ENCODE data around the gene RUNDC3A. TPM values are rescaled to one million over a fixed set of nuclear protein-coding genes. Genes with fewer than 3 reads are reported as not detected.

The RUNDC3A gene
- total and polyA plus RNA-seq, 2 of the 8 experiments (the other 6 are each of a cell fraction or from before 2014, with no cell fraction given), result 6.4 to 13.8 TPM

DNA sequence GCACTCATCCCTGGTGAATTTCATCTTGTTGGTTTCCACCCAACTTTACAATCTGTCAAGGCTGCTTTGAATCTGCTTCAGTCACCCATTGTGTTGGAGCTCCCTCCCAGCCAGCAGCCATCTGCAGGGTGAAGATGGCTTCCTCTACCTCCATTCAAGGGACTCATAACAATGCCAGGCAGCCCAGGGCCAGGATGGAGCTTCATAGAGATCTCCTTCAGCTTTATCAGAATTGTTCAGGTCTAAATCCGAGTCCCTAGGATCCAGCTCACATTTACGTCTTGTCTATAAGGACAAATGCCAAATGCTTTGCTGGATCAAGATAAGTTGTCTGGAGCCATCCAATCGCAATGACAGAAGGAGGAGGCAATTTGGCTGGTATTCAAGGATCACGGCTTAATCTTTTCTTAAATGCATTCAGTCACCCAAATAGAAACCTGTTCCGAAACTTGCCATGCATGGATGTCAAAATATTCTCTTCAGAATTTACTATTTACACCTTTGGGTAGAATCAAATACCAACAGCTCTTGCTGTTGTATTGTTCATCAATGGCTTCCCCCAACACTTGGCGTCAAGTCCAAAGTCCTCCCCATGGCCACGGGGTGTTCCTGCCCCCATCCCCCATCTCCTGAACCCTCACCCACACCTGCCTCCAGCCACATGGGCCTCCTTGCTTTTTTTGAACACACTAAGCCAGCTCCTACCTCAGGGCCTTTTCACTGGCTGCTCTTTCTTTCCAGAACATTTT, 59.0 kb downstream of the RUNDC3A start:
- CTCF ChIA-PET (ENCODE audit: partially characterized antibody), result interaction anchor here (1.2 to 13.8 kb wide), 7 partner anchors 8 to 156 kb away, joined by 3 to 177 read pairs (median 8); partner anchors contain the start of gene FAM171A2
- H4K5ac ChIP-seq (ENCODE audit: insufficient read length, low read depth, low read length), result no peak overlapping the region
- H2BK20ac ChIP-seq (ENCODE audit: low read length), result no peak overlapping the region
- no peaks in the 10 kb centered on the region for H3K9me3 ChIP-seq (ENCODE audit: insufficient read depth in 2 of 2, low read depth in 1 of 2, low read length in 1 of 2)
- H2AK5ac ChIP-seq (ENCODE audit: low read depth, low read length), result no peak overlapping the region
- POLR2A ChIA-PET (ENCODE audit: partially characterized antibody), result interaction anchor here (1.3 kb wide), 1 partner anchor 191 kb away, joined by 3 read pairs; no protein-coding TSS in a partner anchor
- no peak overlapping the region for H3K14ac ChIP-seq (ENCODE audit: insufficient read length)
- H3K4ac ChIP-seq (replicated peaks; ENCODE audit: insufficient read length, low read depth, low read length), result no peak overlapping the region
- no peaks in the 10 kb centered on the region for H3K79me2 ChIP-seq (ENCODE audit: control insufficient read depth in 1 of 2, insufficient read depth in 2 of 2, low read length in 2 of 2)
- H3K18ac ChIP-seq (ENCODE audit: extremely low read depth, low read length), result no peak overlapping the region
- peaks cover 2% of the 10 kb centered on the region; the same call in 1 of the 2 replicates for H3K23me2 ChIP-seq (ENCODE audit: low read depth, low read length)
- H2BK15ac ChIP-seq (ENCODE audit: low read length), result no peak overlapping the region
- no peak overlapping the region for H3K9ac ChIP-seq (replicated peaks in 1 of 4; ENCODE audit: extremely low read depth in 1 of 4, low read depth in 3 of 4, low read length in 3 of 4)
- no peak overlapping the region for H3K27ac ChIP-seq (ENCODE audit: low read depth, low read length)
- DNase-seq (ENCODE audit: low read depth in 1 of 2, low spot score in 2 of 2) (no peak), FAIRE-seq (no peak)
- H2BK12ac ChIP-seq (ENCODE audit: low read depth, low read length), result no peak overlapping the region
- no peak overlapping the region for H2BK120ac ChIP-seq (replicated peaks; ENCODE audit: low read depth, low read length)
- no peaks in the 10 kb centered on the region for H4K20me1 ChIP-seq (replicated peaks in 1 of 2; ENCODE audit: control insufficient read depth in 1 of 2, insufficient read depth in 2 of 2, low read length in 2 of 2)
- H3K4me3 ChIP-seq (ENCODE audit: extremely low read depth in 1 of 4, insufficient read depth in 2 of 4, low read depth in 3 of 4, low read length in 4 of 4), result no peak overlapping the region
- H3K4me1 ChIP-seq (replicated peaks in 1 of 4; ENCODE audit: control insufficient read depth in 3 of 4, insufficient read depth in 4 of 4, low read length in 3 of 4), result peaks cover 0 to 4% (median under 1%) of the 10 kb centered on the region in 4 experiments; a peak in 3 of 7 replicates
- no peak overlapping the region for H3K4me2 ChIP-seq (ENCODE audit: insufficient read depth in 1 of 2, low read depth in 2 of 2, low read length in 2 of 2)
- H2BK5ac ChIP-seq (ENCODE audit: low read depth, low read length), result no peak overlapping the region
- no peak overlapping the region for H2AFZ ChIP-seq (ENCODE audit: low read length)
- no peak overlapping the region for H3K23ac ChIP-seq (ENCODE audit: insufficient read length)
- H3K79me1 ChIP-seq (ENCODE audit: low read depth, low read length), result no peaks in the 10 kb centered on the region
- WGBS, 2 experiments (ENCODE audit: extremely low coverage in 1 of 2, insufficient coverage in 1 of 2, insufficient read length in 1 of 2, insufficient replicate concordance in 2 of 2, low coverage in 1 of 2, low lambda C conversion rate in 2 of 2, missing lambda C conversion rate in 1 of 2), result 91% methylated on average over 7 of the region's 7 CpGs; no CpG with 5 or more reads in 1 of the 2 experiments
- H4K91ac ChIP-seq (replicated peaks; ENCODE audit: insufficient read length, low read length), result no peak overlapping the region
- H3K36me3 ChIP-seq (ENCODE audit: control insufficient read depth in 2 of 4, insufficient read depth in 4 of 4, low read length in 3 of 4), result no peaks in the 10 kb centered on the region
- no peak overlapping the region; the same call in 1 of the 2 replicates for H4K8ac ChIP-seq (ENCODE audit: extremely low read depth, insufficient read depth, low read length)
- no peak overlapping the region for H3K56ac ChIP-seq (replicated peaks; ENCODE audit: insufficient read length, low read depth, low read length)
- H3K27me3 ChIP-seq (replicated peaks in 1 of 4; ENCODE audit: control insufficient read depth in 3 of 4, extremely low read depth in 1 of 4, insufficient read depth in 3 of 4, low read length in 3 of 4), result no peaks in the 10 kb centered on the region
- no peak for TF ChIP-seq ASH2L (IDR thresholded peaks at IDR 0.05; ENCODE audit: low read length)
- no peak for TF ChIP-seq MAFK (IDR thresholded peaks at IDR 0.05; ENCODE audit: low read depth, low read length)
- TF ChIP-seq BCL11A (IDR thresholded peaks at IDR 0.05; ENCODE audit: low read depth in 2 of 2, low read length in 2 of 2), result no peak
- no peak for TF ChIP-seq BACH1 (IDR thresholded peaks at IDR 0.05; ENCODE audit: low read length)
- TF ChIP-seq TAF1 (IDR thresholded peaks at IDR 0.05; ENCODE audit: low read depth, low read length), result no peak
- TF ChIP-seq CHD2 (IDR thresholded peaks at IDR 0.05; ENCODE audit: low read length), result no peak
- TF ChIP-seq POLR2AphosphoS5 (IDR thresholded peaks at IDR 0.05; ENCODE audit: low read depth, low read length), result no peak
- no peak for TF ChIP-seq TBP (IDR thresholded peaks at IDR 0.05; ENCODE audit: low read depth, low read length)
- TF ChIP-seq ZNF274 (IDR thresholded peaks at IDR 0.05; ENCODE audit: borderline replicate concordance, extremely low read depth, low read length), result no peak
- TF ChIP-seq KDM4A (IDR thresholded peaks at IDR 0.05; ENCODE audit: low read depth, low read length, severe bottlenecking), result no peak
- TF ChIP-seq SIN3A (conservative IDR thresholded peaks at IDR 0.05 in 1 of 2, IDR thresholded peaks at IDR 0.05 in 1 of 2; ENCODE audit: low read depth in 1 of 2, low read length in 2 of 2), result no peak
- no peak for TF ChIP-seq RXRA (IDR thresholded peaks at IDR 0.05; ENCODE audit: insufficient read depth, low read depth, low read length)
